Esophagus muscularis mucosa (tissue), 3 donors: Measurements from ENCODE around the gene WNT3.

Experiments used
- POLR2A ChIP-seq: fragments of 450-650 bp; IDR thresholded peaks from one replicate; pipeline ENCODE4 v1.6.1; 2017; ENCODE audit warnings: antibody characterized with exemption, moderate library complexity, mild to moderate bottlenecking, low read depth
- TF ChIP-seq, protein P1 (sequence below), 3 experiments: fragments of 200-600 bp in 2 of 3; fragments of 450-650 bp in 1 of 3; sonication (generic) in 2 of 3; IDR thresholded peaks; one replicate each; pipeline ENCODE4 v1.5.1; 2017 to 2019; ENCODE audit warnings: antibody characterized with exemption in 3 of 3, mild to moderate bottlenecking in 2 of 3, moderate library complexity in 1 of 3

DNA sequence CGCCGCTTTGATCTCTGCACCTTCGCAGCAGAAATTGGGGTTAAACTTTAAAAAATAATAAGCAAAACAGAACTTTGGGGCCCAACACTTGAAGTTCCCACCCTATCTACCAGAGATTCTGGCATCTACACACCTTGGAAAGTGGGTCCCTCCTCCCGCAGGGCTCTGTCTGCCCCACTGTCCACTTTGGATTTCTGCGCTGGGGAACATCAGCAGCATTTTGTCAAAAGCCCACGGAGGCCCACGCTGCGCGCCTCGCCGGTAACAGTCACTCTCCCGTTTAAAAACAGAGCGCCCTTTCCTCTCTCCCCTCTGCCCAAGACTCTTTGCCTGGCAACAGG lies 32.2 kb upstream of the WNT3 start:
- no peak for TF ChIP-seq POLR2A
- TF ChIP-seq, protein P1, sequence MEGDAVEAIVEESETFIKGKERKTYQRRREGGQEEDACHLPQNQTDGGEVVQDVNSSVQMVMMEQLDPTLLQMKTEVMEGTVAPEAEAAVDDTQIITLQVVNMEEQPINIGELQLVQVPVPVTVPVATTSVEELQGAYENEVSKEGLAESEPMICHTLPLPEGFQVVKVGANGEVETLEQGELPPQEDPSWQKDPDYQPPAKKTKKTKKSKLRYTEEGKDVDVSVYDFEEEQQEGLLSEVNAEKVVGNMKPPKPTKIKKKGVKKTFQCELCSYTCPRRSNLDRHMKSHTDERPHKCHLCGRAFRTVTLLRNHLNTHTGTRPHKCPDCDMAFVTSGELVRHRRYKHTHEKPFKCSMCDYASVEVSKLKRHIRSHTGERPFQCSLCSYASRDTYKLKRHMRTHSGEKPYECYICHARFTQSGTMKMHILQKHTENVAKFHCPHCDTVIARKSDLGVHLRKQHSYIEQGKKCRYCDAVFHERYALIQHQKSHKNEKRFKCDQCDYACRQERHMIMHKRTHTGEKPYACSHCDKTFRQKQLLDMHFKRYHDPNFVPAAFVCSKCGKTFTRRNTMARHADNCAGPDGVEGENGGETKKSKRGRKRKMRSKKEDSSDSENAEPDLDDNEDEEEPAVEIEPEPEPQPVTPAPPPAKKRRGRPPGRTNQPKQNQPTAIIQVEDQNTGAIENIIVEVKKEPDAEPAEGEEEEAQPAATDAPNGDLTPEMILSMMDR (IDR thresholded peaks at IDR 0.05) = no peak
